ENCODE results near the gene DOK6.

- TF ChIP-seq CTCF (conservative IDR thresholded peaks at IDR 0.05; ENCODE audit: low read depth, low read length) (no peak), EZH2 (IDR thresholded peaks at IDR 0.05; ENCODE audit: low read length, unreplicated experiment) (no peak)
These were observed 222.3 kb downstream of the DOK6 start for GRCh38 chr18:69622961-69623360.
